GM20000 (cell line): Measurements from ENCODE around the gene DVL3.

ENCODE experiments used
- DNase-seq: peaks from one replicate; pipeline ENCODE4 v3.0.0; 2012; ENCODE audit warnings: low spot score
- TF ChIP-seq, protein P1 (sequence below): IDR thresholded peaks from 2 replicates; pipeline ENCODE4 v1.5.1; 2012; ENCODE audit warnings: mild to moderate bottlenecking, control low read depth; ENCODE audit errors: extremely low read depth, missing control alignments

Gene DVL3

DNA sequence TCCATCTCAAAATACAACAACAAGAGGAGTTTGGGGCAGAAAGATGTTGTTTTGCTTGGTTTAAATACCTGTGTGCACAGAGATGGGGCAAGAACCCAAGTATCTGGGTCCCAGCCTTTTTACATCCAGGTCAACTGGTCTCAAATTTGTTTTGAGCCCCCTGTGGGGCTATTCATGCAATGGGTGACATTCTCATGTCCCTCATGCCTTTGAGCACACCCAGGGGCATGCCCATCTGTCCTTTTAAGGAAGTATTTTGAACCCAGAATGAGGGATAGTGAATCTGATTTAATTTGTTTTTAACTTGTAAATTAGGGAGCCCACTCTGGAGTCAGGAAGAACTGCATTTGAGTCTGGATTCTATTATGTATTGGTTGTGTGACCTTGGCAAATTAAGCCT lies 45.6 kb downstream of the DVL3 start:
- TF ChIP-seq, protein P1, sequence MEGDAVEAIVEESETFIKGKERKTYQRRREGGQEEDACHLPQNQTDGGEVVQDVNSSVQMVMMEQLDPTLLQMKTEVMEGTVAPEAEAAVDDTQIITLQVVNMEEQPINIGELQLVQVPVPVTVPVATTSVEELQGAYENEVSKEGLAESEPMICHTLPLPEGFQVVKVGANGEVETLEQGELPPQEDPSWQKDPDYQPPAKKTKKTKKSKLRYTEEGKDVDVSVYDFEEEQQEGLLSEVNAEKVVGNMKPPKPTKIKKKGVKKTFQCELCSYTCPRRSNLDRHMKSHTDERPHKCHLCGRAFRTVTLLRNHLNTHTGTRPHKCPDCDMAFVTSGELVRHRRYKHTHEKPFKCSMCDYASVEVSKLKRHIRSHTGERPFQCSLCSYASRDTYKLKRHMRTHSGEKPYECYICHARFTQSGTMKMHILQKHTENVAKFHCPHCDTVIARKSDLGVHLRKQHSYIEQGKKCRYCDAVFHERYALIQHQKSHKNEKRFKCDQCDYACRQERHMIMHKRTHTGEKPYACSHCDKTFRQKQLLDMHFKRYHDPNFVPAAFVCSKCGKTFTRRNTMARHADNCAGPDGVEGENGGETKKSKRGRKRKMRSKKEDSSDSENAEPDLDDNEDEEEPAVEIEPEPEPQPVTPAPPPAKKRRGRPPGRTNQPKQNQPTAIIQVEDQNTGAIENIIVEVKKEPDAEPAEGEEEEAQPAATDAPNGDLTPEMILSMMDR = no peak
- DNase-seq = no peak

DNA sequence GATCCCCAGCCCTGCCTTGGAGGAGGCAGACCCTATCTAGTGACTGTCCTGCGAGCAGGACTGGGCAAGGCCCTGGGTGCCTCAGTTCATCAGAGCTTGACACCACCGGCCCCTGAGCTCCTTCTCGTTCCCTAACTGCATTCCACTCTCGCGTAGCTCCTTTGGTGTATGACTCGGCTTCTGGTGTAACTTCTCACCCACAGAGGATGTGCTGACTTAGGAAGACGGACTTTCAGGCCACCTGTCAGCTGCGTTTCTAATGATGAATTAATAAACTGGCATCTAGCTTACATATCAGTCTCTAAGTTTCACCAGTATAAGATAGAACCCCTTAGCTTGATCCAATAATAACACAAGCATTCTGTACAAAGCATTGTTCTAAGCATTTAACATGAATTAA lies 48.3 kb downstream of the DVL3 start:
- TF ChIP-seq, protein P1 = no peak

DNA sequence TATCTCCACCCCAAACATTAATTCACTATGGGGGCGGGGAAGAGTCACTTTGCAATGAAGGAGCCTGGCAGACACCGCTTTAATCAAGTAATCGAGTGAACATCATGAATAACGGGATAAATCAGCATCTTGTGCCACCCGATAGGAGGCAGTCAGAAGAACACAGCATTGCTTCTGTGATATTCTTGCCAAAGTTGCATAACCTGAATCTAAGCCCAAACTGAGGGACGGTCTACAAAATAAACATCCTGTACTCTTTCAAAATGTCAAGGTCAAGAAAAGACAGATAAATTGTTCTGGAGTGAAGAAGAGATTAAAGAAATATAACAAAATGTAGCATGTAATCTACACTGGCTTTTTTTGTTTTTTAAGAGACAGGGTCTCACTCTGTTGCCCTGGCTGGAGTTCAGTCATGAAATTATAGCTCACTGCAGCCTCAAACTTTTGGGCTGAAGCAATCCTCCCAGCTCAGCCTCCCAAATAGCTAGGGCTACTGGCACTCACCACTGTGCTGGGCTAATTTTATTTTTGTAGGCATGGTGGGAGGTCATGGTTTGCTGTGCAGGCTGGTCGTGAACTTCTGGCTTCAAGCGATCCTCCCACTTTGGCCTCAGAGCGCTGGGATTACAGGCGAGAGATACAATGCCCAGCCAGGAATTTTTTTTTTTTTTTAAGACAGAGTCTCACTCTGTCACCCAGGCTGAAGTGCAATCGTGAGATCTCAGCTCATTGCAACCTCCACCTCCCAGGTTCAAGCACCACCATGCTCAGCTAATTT lies 54.2 kb downstream of the DVL3 start:
- TF ChIP-seq, protein P1 = no peak
- no peak for DNase-seq

More for the DNA sequence above, 48.3 kb downstream of the DVL3 start:
- no peak for DNase-seq

DNA sequence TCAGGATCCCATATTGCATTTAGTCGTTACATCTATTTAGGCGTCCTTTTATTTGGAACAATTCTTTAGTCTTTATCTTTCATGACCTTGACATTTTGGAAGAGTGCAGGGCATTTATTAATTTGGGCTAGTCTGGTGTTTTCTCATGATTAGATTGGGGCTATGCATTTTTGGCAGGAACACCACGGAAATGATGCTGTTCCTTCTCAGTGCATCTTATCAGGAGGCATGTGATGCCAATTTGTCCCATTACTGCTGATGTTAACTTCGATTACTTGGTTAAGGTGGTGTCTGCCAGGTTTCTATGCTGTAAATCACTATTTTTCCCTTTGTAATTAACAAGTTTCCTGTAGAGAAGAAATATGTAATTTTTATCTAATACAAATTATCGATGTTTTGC lies 56.1 kb downstream of the DVL3 start:
- DNase-seq = no peak
- TF ChIP-seq, protein P1 = no peak

DNA sequence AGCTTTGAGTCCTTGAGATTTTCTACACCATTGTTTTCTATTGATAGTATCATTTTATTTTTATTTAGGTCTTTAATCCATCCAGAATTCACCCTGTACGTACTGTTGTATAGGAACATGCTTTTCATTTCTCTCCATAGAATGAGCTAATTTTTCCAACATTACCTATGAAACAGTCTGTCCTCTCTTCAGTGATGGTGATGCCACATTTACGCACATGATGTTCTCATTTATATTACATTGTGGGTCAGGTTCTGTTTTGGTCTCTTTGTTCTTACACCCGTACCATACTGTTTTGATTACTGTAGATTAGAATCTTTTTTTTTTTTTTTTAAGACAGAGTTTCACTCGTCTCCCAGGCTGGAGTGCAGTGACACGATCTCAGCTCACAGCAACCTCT lies 56.5 kb downstream of the DVL3 start:
- no peak for DNase-seq
- TF ChIP-seq, protein P1 = no peak

DNA sequence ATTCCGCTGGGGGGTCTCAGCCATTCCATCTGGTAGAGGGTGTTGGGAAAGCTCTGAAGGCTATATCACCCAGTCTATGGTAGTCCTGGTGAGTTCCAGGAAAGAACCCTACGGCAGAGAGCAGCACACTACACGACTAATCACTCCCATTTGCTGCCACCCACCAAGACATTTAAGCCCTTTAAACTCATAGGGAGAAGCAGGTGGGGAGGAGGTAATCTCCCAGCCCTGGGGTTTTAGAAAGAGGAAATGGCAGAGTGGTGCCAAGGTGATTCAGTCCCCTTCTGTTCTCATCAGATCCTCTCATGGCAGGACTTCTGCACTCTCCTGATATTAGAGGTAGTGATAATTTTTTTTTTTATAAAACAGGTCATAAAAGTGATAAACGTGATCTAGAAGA lies 63.6 kb downstream of the DVL3 start:
- TF ChIP-seq, protein P1 = no peak
- DNase-seq = no peak

DNA sequence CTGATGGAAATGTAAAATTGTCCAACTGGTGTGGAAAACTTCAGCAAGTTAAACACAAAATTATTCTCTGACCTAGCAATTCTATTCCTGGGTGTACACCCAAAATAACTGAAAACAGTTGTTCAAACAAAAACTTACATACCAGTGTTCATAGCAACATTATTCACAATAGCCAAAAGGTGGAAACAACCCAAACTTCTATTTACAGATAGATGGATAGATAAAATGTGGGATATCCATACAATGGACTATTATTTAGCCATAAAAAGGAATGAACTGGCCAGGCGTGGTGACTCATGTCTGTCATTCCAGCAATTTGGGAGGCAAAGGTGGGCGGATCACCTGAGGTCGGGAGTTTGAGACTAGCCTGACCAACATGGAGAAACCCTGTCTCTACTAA lies 67.3 kb downstream of the DVL3 start:
- TF ChIP-seq, protein P1 = no peak
- no peak for DNase-seq
